GM18870 (cell line): ENCODE data around the gene PRDM15.

ENCODE experiments used
- ATAC-seq: cut with Tn5 transposase; IDR thresholded peaks from one replicate; pipeline ENCODE4 v1.9.1; 2021; ENCODE audit warnings: moderate library complexity; ENCODE audit not compliant: unreplicated experiment

PRDM15 gene

GRCh38 chr21:41766883-41767605 lies 112.1 kb downstream of the PRDM15 start, which contains the start of gene RIPK4:
RIPK4 (minus strand) TSS chr21:41767052; CDS start chr21:41767041, 11 bp downstream.
- no peak for ATAC-seq

DNA sequence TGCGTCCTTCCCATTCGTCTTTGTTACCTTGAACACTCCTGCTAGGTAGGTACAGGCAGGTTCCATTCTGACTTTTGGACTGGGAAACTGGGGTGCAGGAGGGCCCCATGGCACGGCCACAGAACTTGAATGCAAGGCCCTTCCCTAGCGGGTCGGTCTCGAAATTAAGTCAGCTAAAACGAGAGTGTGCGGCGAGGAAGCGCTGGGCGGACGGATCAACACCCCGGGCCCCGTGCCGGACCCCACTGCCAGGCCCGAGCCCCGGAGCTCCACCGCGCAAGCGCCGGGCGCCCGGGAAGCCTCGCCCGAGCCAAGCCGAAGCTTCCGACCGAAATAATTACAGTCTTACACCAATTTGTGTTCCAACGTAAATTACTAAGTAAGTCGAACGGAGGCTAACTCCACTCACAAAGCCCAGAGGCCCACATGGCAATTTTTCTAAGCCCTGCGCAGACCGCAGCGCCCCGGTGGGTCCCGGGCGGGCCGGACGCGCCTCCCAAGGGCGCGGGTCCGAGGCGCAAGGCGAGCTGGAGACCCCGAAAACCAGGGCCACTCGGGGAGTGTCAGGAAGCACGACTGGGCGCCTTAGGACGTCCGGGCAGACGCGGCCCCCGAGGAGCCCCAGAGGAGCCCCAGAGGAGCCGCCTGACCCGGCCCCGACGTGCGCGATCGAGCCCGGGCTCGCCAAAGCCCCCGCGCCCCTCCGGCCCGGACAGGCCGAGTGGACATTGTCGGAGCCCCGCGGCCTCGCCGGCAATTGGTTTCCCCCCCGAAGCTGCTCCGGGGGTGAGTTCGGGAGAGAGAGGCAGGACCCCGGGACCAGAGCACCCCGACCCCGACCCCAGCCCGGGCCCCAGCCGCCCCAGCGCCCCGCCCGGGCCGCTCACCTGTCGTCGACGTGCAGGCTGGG lies 112.9 kb downstream of the PRDM15 start:
- no peak for ATAC-seq

- no peak for ATAC-seq
Observed at GRCh38 chr21:41765420-41765821, 113.7 kb downstream of the PRDM15 start.

- ATAC-seq = no peak
Observed at GRCh38 chr21:41764558-41765419, 114.4 kb downstream of the PRDM15 start.

DNA sequence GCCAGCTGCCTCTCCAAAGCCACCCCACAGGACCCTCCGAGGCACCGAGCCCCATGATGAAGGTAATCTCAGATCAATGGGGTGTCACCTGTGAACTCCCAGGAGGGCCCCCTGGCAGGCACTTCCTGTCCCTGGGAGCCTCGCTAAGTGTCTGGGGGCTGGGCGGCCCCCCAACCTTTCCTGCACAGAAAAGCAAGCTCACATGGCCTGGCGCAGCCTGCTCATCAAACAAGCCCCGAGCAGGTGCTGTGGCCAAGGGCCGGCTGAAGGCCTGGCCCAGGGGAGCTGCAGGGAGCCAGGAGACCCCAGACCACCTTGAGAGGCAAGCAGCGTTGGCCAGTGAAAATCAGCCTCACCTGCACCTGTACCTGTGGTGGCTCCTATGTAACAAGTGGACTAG lies 115.1 kb downstream of the PRDM15 start:
- ATAC-seq = no peak

GRCh38 chr21:41763398-41763931 lies 115.7 kb downstream of the PRDM15 start:
- no peak for ATAC-seq

DNA sequence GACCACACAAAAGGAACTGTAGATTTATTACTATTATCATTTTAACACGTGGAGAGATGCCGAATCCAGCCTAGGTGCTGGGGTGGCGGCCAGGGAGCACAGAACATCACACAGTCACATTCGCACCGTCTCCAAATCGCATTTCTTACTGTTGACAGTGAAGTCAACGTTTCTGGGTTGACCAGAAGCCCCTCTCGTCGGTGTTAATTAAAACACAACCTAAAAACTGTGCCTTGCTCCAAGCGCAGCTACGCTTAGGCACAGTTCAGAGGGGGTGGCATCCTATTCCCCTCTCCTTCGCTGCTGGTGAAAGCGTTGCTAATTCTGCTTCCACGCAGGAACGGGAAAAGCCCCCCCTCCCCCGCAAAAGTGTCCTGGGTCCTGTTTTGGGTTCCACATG lies 116.4 kb downstream of the PRDM15 start:
- no peak for ATAC-seq

DNA sequence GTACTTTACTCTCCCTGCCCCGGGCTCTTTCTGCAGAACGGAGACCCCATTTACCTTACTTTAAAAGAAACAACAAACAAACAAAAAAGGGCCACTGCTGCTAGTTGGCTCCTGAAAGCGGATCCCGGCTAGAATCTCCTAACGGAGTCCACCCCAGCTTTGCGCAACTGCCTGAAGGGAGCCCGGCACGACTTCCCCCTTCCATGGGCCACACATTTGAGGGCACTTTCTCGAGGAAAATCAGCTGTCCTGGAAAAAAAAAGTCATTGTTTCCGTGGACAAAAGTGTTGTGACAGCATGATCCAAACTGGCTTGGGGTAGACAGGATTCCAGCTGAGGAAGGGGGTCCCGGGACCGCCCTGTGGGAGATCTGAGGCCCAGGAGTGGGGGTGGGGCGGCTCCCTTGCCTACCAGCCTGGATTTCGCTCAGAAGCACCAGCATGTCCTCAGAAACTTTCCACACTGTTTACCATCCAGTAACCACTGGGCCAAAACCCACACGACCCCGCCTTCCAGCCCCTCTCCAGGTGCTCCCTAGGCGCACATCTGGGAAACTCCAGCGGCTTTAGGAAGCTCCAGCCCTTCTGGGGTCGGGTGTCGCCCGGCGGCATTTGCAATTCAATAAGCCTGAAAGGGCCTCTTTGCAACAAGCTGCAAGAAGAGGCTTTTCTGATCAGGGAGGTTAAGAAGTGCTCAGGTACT lies 117.1 kb downstream of the PRDM15 start:
- no peak for ATAC-seq

DNA sequence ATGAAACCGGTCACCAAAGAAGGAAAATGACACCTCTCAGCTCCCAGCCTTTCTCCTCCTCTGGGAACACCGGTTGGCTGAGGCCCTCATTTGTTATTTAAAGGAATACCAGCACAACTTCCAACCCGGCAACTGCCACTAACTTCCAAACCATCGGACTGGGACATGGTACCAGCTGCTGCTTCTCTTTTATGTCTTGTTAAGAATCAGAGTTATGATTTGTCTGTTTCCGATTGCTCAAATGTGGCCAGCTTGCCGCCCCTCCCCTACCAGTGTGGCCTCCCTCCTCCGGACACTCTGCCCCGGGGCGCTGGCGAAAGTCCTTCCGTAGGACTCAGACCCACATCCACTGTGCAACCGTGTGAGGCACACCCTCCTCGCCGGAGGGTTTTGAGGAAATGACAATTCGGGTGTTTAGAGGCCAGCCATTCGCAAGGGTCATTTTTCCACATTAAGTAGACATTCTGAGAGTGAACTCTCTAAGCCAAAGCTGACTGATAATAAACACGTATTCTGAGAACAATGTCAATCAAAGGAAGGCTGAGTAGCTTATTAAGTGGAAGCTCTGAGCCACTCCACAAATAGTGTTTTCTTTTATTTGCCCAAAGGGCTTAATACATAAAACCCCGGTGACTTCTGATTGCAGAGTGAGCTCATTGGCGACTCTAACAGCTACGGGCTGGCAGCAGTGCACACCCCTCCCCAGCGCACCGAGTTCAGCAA lies 117.8 kb downstream of the PRDM15 start:
- no peak for ATAC-seq

- ATAC-seq = no peak
Observed at GRCh38 chr21:41760411-41760810, 118.7 kb downstream of the PRDM15 start.

GRCh38 chr21:41759926-41760325 lies 119.2 kb downstream of the PRDM15 start:
- no peak for ATAC-seq

DNA sequence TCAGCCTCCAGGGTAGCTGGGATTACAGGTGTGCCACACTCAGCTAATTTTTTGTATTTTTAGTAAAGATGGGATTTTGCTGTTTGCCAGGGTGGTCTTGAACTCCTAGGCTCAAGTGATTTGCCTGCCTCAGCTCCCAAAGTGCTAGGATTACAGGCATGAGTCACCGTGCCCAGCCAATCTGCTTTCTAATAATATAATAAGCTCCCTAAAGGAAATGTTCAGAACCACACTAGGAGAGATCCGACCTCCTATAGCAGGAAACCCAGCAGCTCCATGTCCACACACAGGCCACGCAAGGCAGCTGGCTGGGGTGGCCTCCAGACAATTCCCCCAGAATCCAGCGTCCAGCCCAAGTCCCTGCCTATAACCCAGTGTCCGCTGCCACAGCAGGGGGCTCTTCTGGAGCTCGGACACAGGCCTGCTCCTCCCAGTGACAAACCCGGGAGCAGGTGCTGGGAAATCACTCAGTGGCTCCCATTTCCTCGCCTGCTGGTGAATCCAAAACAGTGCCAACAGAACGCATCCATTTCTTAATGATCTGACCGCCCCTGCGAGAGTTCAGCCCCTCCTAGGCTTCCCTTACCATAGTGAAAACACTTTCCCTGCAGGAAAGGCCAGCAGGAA lies 119.8 kb downstream of the PRDM15 start:
- ATAC-seq = no peak

- no peak for ATAC-seq
Observed at GRCh38 chr21:41758550-41758949, 120.6 kb downstream of the PRDM15 start.

- no peak for ATAC-seq
Observed at GRCh38 chr21:41755934-41756773, 123.0 kb downstream of the PRDM15 start.

GRCh38 chr21:41755258-41755933 lies 123.7 kb downstream of the PRDM15 start:
- no peak for ATAC-seq

DNA sequence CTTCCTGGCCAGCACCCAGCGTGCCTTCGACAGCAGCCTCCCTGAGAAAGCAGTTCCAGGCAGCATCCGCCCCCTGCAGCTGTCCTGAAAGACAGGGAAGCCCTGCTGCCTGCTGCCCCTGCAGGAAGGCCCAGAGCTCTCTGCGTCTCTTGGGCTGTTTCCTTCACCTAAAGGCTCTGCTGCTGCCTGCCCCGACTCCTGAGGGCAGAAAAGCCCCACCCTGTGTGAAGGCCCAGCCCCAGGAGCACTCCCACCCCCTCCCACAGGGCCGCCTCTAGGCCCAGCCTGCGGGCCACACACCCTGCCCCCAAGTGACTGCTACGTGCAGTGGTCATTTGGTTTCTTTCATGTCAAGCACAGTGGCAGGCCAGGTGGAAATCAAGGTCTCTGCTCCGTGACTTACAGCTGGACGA lies 124.7 kb downstream of the PRDM15 start:
- ATAC-seq = no peak

- ATAC-seq = no peak
Observed at GRCh38 chr21:41753006-41753898, 125.9 kb downstream of the PRDM15 start.
